SJCRH30 (cell line): Measurements from ENCODE around the gene RORC. TPM values are rescaled to one million over a fixed set of nuclear protein-coding genes. Genes with fewer than 3 reads are reported as not detected.
"Not testable (repeated sequence)": the region's sequence is repeated elsewhere in the genome, so short reads cannot be mapped to it uniquely, and the experiment has no call there.

Source experiments
- DNase-seq, 2 experiments: peaks; one replicate each; pipeline ENCODE4 v3.0.0-alpha.2; 2015 to 2020
- H3K27ac ChIP-seq: fragments of 250-450 bp; sonication (Bioruptor Pico); 2 replicates; pipeline ENCODE4 v1.5.1; 2020; ENCODE audit warnings: mild to moderate bottlenecking, moderate library complexity
- H3K27me3 ChIP-seq: fragments of 250-450 bp; sonication (Bioruptor Pico); 2 replicates; pipeline ENCODE4 v1.5.1; 2020; ENCODE audit warnings: mild to moderate bottlenecking, moderate library complexity
- H3K36me3 ChIP-seq: fragments of 250-450 bp; sonication (Bioruptor Pico); 2 replicates; pipeline ENCODE4 v1.5.1; 2020; ENCODE audit warnings: mild to moderate bottlenecking, moderate library complexity
- H3K4me1 ChIP-seq: fragments of 250-450 bp; sonication (Bioruptor Pico); 2 replicates; pipeline ENCODE4 v1.5.1; 2020; ENCODE audit warnings: mild to moderate bottlenecking, moderate library complexity
- H3K4me3 ChIP-seq: fragments of 250-450 bp; sonication (Bioruptor Pico); 2 replicates; pipeline ENCODE4 v1.5.1; 2020; ENCODE audit warnings: mild to moderate bottlenecking, moderate library complexity
- H3K9me3 ChIP-seq: fragments of 250-450 bp; sonication (Bioruptor Pico); replicated peaks from 2 replicates; pipeline ENCODE4 v1.5.1; 2020; ENCODE audit warnings: mild to moderate bottlenecking, moderate library complexity
- total RNA-seq: library from RNA; depleted of rRNA; stranded (reverse); fragments of >200 nt; shearing (Covaris generic); gene quantifications from 2 replicates; pipeline ENCODE4 v1.2.3, GENCODE V29; 2014; rRNA removed

RORC gene
- total RNA-seq = not detected in 2 replicates

DNA sequence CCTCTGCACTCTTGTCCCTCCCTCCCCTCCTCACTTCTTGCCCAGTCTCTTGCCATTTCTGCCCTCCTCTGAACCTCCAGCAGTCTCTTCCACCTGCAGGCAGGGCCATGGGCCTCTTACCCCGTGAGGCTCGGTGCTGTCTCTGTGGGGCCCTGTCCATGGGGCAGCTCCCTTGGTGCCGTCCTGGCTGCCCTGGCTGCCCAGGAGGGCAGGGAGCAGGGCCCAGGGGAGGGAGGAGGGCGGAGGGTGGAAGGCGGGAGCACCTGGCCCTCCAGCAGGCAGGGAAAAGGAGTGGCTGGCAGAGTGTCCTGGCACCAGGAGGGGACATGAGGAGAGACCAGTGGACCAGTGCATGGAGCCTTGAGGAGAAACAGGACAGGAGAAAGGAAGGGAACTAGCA lies at the start of gene RORC:
Gene RORC (minus strand): TSS at position 198 of the 400 bp plus-strand sequence. CDS start 38 bp downstream, at position 160.
- Histone ChIP-seq H3K4me1 (peaks cover 10% of the 10 kb centered on the region), H3K4me3 (no peak within 1 kb of the TSS), H3K27me3 (no peaks in the 10 kb centered on the region; the same call in 1 of the 2 replicates), H3K9me3 (no peaks in the 10 kb centered on the region), H3K27ac (no peak within 1 kb of the TSS), H3K36me3 (no peaks in the 10 kb centered on the region)
- no peak for DNase-seq

DNA sequence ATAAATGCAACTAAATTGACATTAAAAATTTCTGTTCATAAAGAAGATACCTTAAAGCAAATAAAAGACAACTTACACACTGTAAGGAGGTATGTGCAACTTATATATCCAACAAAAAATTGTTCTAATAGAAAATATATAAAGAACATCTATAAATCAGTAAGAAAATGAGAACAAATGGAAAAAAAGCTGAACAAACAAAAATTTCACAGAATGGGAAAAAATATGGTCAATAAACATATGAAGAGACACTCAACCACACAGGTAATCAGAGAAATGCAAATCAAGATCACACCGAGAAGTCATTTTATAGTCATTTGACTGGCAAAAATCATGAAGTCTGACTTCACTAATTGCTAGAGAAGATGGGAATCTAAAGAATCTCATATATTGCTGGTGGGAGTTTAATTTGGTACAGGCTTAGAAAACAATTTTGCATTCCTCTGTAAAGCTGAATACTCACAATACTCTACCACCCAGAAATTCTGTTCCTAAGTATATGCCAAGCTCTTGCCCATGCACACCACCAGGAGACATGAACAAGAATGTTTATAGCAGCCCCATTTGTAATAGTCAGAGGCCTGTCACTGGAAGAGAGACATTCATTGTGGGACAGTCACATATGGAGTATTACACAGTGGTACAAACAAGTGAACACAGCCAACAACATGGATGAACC lies 44.0 kb upstream of the RORC start:
- Histone ChIP-seq H3K4me3 (no peak overlapping the region), H3K9me3 (no peaks in the 10 kb centered on the region), H3K36me3 (no peaks in the 10 kb centered on the region), H3K4me1 (peaks cover 7% of the 10 kb centered on the region), H3K27me3 (no peaks in the 10 kb centered on the region), H3K27ac (no peak overlapping the region)
- DNase-seq = no peak

DNA sequence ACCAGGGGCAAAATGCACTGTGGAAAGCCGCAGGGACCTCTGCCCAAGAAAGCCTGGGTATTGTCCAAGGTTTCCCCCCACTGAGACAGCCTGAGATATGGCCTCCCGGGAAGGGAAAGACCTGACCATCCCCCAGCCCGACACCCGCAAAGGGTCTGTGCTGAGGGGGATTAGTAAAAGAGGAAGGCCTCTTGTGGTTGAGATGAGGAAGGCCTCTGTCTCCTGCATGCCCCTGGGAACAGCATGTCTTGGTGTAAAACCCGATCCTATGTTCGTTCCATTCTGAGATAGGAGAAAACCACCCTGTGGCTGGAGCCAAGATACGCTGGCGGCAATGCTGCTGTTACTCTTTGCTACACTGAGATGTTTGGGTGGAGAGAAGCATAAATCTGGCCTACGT lies 41.2 kb upstream of the RORC start:
- DNase-seq, H3K27ac ChIP-seq, H3K36me3 ChIP-seq: not testable (repeated sequence)

DNA sequence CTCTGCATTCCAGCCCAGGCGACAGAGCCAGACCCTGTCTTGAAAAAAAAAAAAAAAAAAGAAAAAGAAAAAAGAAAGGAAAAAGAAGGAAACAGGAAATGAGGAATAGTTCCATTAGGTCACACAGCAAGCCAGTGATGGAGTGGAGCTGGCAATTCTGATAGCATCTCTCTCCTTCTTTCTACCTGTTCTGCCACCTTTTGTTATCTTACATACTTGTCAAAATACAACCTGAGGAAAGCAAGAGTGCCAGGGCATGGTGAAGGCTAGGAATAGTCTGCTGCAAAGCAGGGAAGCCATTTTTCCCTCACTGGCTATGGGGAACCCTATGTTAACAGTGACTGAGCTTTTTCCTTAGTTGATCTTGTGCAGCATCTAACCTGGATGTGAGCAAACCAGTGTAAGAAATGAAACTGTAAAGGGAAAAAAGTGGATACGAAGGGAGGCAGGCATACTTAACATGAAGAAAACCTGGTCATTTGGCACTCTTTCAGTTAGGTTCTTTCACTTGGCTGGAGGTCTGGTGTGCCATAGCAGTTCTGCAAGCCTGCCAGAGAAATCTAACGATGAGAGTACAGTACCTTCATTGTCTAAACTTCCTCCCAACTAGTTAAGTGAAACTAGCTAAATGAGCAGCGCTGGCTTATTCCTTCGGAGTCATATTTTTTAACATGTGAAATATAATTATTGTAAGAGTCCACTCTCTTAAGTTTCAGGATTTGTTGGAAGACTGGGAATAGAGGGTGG lies 39.9 kb upstream of the RORC start:
- Histone ChIP-seq H3K27me3 (no peaks in the 10 kb centered on the region), H3K9me3 (no peaks in the 10 kb centered on the region), H3K36me3 (no peaks in the 10 kb centered on the region), H3K27ac (no peak overlapping the region), H3K4me1 (peaks cover 11% of the 10 kb centered on the region), H3K4me3 (no peak overlapping the region)
- no peak for DNase-seq

More for the DNA sequence above, 41.2 kb upstream of the RORC start:
- not testable (repeated sequence) for H3K9me3 ChIP-seq, H3K27me3 ChIP-seq, H3K4me3 ChIP-seq
- peaks cover 11% of the 10 kb centered on the region for H3K4me1 ChIP-seq

DNA sequence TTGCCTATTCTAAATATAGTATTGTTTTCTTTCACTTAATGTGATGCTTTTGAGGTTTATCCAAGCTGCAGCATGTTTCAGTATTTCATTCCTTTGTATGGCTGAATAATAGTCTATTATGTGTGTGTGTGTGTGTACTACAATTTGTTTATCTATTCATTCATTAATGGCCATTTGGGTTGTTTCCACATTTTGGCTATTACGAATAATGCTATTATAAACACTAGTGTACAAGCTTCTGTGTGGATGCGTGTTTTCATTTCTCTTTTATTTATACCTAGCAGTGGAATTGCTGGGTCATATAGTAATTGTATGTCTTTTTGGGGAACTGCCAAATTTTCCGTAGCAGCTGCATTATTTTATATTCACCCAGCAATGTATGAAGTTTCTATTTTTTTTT lies 36.9 kb upstream of the RORC start:
- Histone ChIP-seq H3K4me1 (0 out of 2 replicates have a peak, but pooled peaks cover 4% of the 10 kb centered on the region), H3K4me3 (no peak overlapping the region), H3K36me3 (no peaks in the 10 kb centered on the region), H3K27me3 (no peaks in the 10 kb centered on the region), H3K9me3 (no peaks in the 10 kb centered on the region), H3K27ac (no peak overlapping the region)
- no peak for DNase-seq

DNA sequence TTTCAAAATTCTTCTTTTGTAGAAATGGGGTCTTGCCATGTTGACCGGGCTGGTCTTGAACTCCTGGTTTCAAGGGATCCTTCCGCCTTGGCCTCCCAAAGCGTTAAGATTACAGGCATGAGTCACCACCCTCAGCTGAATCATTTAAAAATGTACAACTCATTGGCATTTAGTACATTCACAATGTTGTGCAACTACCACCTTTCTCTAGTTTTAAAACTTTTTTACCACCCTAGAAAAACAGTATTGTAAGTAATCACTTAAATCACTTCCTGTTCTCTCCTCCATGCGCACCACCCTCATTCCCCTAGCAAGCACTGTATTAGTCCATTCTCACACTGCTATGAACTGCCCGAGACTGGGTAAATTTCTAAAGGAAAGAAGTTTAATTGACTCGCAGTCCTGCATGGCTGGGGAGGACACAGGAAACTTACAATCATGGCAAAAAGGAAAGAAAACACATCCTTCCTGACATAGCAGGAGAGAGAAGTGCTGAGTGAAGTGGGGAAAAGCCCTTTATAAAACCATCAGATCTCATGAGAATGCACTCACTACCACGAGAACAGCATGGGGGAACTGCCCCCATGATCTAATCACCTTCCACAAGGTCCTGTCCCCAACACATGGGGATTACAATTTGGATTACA lies 36.3 kb upstream of the RORC start:
- no peak overlapping the region for H3K4me3 ChIP-seq
- H3K9me3 ChIP-seq = no peaks in the 10 kb centered on the region
- DNase-seq = no peak
- H3K27ac ChIP-seq = no peak overlapping the region
- H3K36me3 ChIP-seq = no peaks in the 10 kb centered on the region
- no peaks in the 10 kb centered on the region for H3K27me3 ChIP-seq
- 0 out of 2 replicates have a peak, but pooled peaks cover 4% of the 10 kb centered on the region for H3K4me1 ChIP-seq

DNA sequence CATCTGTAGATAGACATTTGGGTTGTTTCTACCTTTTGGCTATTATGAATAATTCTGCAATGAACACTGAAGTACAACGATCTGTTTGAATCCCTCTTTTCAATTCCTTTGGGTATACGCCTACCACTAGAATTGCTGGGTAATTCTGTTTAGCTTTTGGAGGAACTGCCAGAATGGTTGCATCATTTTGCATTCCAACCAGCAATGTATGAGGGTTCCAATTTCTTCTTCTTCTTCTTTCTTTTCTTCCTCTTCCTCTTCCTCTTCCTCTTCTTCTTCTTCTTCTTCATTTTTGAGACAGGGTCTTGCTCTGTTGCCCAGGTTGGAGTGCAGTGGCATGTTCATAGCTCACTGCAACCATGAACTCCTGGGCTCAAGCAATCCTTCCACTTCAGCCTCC lies 35.7 kb upstream of the RORC start:
- Histone ChIP-seq H3K36me3 (no peaks in the 10 kb centered on the region), H3K4me1 (0 out of 2 replicates have a peak, but pooled peaks cover 4% of the 10 kb centered on the region), H3K9me3 (no peaks in the 10 kb centered on the region), H3K27ac (no peak overlapping the region), H3K4me3 (no peak overlapping the region), H3K27me3 (no peaks in the 10 kb centered on the region)
- no peak for DNase-seq

DNA sequence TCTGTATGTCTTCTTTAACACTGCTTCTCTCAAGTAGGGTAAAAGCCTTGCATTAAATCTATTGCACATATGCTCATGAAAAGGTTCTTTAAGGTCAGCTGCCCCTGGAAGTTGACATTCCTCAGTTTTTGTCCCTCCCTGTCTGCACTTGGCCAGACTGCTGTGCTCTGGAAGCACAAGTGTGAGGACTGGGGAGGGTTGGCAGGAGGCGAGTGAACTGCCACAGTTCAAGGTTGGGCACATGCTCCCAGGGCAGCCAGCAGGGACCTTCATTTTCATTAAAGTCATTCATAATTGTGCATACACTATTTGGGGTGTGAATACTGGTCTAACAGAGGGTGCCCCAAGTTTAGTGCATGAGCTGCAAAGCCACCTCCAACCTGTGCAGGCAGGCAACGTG lies 32.8 kb upstream of the RORC start:
- H3K9me3 ChIP-seq = no peaks in the 10 kb centered on the region
- H3K27me3 ChIP-seq = no peaks in the 10 kb centered on the region
- no peak overlapping the region for H3K27ac ChIP-seq
- no peak overlapping the region for H3K4me3 ChIP-seq
- no peak for DNase-seq
- H3K36me3 ChIP-seq = no peaks in the 10 kb centered on the region
- 0 out of 2 replicates have a peak, but pooled peaks cover 4% of the 10 kb centered on the region for H3K4me1 ChIP-seq

DNA sequence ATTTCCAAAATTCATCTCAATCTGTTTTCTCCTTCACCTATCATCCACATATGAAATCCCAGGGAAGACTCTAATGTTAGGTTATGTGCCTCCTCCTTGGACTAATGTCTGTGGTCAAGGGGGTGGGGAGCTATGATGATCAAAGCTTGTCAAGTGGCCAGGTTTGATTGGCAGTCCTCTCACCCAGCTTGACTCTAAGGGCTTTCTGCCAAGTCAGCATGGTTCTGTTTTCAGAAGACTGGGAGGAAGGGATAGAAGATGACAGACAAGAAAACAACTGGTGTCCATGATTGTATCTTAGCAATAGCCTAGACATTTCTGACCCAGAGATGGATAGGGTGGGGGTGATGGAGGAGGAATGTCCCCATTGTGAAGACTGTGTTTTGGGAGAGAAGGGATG lies 31.0 kb upstream of the RORC start:
- no peak for DNase-seq
- Histone ChIP-seq H3K36me3 (no peaks in the 10 kb centered on the region), H3K27me3 (no peaks in the 10 kb centered on the region), H3K4me3 (no peak overlapping the region), H3K4me1 (no peaks in the 10 kb centered on the region), H3K9me3 (no peaks in the 10 kb centered on the region), H3K27ac (no peak overlapping the region)

DNA sequence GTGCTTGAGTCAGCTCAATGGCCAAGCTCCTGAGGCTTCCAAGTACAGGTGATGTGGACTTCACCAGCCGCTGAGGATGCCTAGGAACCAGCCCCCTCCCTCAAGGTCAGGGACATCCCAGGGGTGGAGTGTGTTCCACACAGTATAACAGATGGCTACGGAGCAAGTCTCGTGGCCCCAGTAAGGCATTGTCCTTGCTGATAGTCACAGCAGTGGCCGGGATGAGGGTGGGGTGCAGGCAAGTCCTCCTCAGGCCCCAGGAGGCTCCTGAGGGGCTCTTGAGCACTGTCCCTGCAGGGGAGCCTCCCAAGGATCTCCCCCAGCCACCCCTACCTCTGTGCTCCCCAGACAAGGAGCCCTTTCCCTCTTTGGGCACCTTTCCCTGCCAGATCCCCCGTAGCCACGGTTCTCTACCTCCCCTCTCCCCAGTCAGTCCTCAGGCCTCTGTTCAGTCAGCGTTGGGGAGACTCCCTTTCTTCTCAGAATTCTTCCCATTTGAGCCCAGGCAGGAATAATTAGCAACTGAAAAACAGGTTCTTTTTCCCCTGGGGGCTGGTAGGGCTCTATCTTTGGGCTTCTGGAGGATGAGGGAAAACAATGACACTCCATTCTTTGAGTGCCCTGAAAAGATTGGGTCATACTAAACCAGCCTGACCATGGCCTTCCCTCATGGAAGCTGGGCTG lies 29.0 kb upstream of the RORC start:
- DNase-seq = no peak
- no peaks in the 10 kb centered on the region for H3K9me3 ChIP-seq
- H3K4me1 ChIP-seq = no peaks in the 10 kb centered on the region
- no peak overlapping the region for H3K27ac ChIP-seq
- H3K27me3 ChIP-seq = no peaks in the 10 kb centered on the region
- no peaks in the 10 kb centered on the region for H3K36me3 ChIP-seq
- no peak overlapping the region for H3K4me3 ChIP-seq

DNA sequence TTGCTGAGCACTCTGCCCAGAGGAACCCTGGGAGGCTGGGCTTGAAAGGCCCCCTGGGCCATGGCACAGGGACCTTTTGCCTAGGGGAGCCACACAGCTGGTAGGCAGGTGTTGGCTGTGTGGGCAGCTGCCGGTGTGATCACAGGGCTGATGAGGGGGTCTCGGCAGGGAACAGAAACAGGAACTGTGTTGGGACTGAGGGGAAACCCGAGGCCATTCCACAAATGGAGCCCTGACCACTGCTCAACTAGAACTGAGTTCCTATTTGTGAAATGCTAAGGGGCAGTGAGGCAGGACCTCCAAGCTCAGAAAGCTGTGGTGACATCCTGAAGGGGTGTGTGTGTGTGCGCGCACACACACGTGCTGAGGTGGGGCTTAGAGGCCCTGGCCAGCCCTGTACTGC lies 28.3 kb upstream of the RORC start:
- no peak for DNase-seq
- no peaks in the 10 kb centered on the region for H3K9me3 ChIP-seq
- no peaks in the 10 kb centered on the region for H3K36me3 ChIP-seq
- H3K4me3 ChIP-seq = no peak overlapping the region
- H3K4me1 ChIP-seq = no peaks in the 10 kb centered on the region
- no peak overlapping the region for H3K27ac ChIP-seq
- H3K27me3 ChIP-seq = no peaks in the 10 kb centered on the region

DNA sequence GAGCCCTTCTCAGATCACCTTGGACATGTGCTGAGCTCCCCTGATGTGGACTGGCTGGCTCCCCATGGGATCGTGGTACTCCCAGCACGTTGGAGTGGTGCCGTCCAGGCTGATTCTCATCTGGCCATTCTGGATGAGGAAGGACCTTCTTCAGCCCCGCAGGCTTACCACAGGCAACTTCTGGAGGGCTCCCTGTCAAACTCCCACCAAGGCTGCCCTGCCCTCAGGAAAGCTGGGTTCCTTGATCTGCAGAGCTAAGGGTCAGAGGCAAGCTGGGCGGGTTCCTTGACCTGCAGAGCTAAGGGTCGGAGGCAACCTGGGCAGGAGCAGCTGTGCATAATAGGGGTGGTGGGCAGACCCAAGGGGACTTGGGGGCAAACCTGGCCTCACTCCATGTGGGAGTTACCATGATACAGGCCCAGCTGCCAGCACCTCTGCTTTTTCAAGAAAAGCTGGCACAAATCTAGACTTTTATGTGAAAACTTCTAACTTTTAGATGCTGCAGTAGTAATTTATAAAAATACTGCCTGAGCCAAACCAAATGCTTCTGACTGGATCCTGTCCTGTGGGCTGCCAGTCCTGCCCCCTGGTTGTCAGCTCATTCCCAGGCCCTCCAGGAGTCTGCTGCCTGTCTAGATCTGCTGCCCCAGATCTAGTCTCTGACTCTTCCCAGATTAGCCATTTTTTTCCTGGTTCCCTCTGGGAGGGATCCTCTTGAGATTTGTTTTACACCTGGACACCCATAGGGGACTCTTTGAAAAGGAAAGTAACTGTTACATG lies 27.5 kb upstream of the RORC start:
- no peak overlapping the region for H3K4me3 ChIP-seq
- DNase-seq = no peak
- no peaks in the 10 kb centered on the region for H3K9me3 ChIP-seq
- no peaks in the 10 kb centered on the region for H3K27me3 ChIP-seq
- no peak overlapping the region for H3K27ac ChIP-seq
- H3K36me3 ChIP-seq = no peaks in the 10 kb centered on the region
- no peaks in the 10 kb centered on the region for H3K4me1 ChIP-seq

DNA sequence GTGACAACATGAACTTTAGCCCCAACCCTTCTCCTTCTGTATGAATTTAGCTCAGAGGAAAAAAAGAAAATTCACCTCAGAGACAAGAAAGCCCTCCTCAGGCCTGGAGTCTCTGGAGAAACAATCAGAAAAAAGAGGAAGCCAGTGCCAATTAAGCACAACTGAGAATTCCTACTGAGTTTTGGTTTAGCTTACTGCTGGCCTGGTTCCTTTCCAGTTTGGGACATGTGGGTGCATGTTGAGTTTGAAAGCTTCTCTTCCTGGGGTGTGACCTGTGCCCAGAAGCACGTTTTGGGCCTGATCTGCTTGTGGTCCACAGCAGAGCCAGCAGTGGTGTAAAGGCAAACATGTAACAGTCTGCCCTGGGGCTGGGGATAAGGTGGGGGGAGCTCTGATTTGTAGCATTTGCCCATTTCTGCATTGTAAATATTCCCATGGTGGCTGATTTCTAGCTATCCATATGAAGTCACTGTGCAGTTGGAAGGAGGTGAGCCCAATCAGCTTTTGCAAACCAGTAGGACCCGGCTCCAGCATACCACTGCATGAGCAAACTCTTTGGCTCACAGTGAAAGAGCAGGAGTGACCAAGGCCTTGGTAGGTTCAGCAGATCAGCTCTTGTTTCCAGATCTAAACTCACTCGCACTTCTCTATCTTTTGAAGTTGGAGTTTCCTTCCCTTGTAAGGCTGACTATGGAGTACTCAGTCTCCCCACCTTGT lies 26.6 kb upstream of the RORC start:
- DNase-seq = no peak
- no peaks in the 10 kb centered on the region for H3K9me3 ChIP-seq
- no peak overlapping the region for H3K4me3 ChIP-seq
- H3K36me3 ChIP-seq = no peaks in the 10 kb centered on the region
- H3K4me1 ChIP-seq = no peaks in the 10 kb centered on the region
- H3K27ac ChIP-seq = no peak overlapping the region
- H3K27me3 ChIP-seq = no peaks in the 10 kb centered on the region

DNA sequence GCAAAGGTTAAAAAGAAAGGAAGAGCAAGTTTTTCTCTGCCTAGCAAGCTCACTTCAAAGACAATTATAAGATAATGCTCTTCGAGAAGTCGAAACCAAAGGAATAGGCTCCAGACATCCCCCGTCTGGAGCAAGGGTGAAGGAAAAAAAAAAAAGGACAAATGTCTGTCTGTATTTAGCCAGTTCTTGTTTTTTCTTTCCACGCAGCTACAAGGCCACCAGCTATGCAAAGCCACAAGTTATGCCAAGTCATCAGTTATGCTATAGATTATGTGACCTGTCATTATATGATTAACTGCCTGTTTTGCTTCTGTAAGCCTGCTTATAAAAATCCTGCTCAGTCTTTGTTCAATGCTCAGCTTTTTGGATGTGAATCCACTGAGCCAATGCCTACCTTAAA lies 24.3 kb upstream of the RORC start:
- DNase-seq = no peak
- Histone ChIP-seq H3K9me3 (no peaks in the 10 kb centered on the region), H3K27ac (no peak overlapping the region), H3K27me3 (no peaks in the 10 kb centered on the region), H3K4me1 (no peaks in the 10 kb centered on the region), H3K36me3 (no peaks in the 10 kb centered on the region), H3K4me3 (no peak overlapping the region)
